GM18499 (cell line): ENCODE data around the gene CFAP74.

Source experiments
- ATAC-seq: cut with Tn5 transposase; IDR thresholded peaks from one replicate; pipeline ENCODE4 v1.9.1; 2021; ENCODE audit warnings: moderate number of reproducible peaks; ENCODE audit not compliant: insufficient read depth, unreplicated experiment

CFAP74 gene

GRCh38 chr1:2022063-2022770 lies 18.6 kb upstream of the CFAP74 start:
- no peak for ATAC-seq

DNA sequence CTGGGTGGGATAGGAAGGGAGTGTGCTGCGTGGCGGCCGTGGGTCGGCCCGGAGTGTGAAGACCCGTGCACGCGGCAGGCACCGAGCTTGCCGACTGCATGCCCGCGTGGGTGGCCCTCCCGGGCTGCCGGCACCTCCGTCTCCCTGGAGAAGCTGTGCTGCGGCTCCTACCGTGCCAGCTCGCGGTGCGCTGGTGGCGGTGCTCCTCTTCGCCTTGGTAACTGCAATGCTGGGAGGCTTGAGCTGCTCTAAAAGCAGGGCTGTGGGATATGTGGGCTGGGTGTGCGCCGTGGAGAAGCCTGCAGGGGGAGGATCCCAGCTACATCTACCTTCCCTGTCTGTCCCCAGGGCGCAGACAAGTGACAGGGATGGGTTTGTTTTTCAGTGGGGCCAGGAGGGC lies 18.0 kb upstream of the CFAP74 start:
- no peak for ATAC-seq

DNA sequence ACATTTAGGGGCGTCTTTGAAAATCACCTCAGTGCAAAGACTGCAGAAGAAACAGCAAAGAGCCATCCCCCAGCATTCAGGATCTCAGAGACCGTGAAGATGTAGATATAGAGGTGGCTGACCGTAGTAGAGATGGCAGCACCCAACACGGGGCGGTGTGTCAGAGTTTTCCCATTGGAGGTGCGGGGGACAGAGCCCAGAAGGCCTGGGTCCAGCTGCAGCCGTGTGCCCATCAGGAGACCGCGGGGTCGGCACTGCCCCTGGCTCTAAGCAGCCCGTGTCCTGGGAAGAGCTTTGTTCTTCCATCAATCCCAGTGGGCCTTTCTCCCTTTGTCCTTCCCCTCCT lies 16.7 kb upstream of the CFAP74 start:
- no peak for ATAC-seq

DNA sequence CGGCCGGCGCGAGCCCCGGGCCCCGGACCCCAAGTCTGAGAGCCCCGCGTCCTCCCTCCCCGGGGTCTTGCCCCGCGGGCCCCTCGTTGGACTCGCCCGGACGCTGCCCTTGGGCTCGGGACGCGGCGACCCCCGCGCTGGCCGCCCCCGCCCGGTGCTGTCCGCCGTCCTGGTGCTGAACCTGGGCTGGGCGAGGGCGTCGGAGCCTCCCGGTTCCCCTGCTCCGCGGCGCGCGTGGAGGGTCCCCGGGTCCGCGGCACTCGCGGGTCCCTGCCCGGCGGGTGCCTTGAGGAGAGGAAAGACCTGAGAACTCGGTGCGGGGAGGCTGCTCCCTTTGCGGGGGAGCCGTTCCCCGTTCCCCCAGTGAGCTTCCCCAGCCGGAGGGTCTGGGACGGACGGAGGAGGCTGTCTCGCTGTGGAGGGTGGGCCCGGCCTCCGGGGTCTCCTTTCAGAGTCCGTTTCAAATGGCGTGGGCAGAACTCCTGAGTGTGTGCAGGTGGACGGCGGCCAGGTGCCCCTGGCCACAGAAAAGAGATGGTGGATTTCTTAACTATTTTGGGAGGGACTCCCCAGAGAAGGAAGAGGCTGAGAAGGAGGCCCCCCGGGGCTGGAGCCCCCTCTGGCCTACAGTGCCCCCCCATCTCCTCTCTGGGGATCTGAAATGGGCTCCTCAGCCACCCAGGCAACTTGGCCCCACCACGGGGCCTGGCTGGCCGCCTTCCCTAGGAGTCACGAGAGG lies 16.2 kb upstream of the CFAP74 start:
- ATAC-seq: no peak

GRCh38 chr1:2019172-2019543 lies 15.6 kb upstream of the CFAP74 start, which contains the start of gene GABRD:
GABRD (plus strand) TSS chr1:2019345; CDS start chr1:2019424, 79 bp downstream.
- no peak for ATAC-seq

GRCh38 chr1:2018217-2019171 lies 14.9 kb upstream of the CFAP74 start:
- no peak for ATAC-seq

DNA sequence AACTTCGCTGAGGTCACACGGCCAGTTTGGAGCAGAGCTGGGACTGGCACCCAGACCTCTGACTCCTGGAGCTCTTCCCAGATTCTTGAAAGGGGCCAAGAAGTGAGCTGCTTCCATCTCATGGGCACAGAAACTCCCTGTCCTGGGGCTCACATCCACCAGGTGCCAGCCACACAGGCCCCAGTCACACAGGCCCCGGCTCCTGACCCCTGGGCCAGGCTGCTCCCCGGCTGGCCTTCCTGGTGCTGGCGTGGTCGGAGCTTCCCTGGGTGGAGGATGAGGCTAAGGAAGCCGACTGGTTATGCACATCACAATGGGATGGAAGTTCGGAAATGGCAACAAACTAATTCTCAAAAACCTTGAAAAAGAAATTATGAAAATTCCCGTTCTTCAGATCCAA lies 12.5 kb upstream of the CFAP74 start:
- no peak for ATAC-seq

DNA sequence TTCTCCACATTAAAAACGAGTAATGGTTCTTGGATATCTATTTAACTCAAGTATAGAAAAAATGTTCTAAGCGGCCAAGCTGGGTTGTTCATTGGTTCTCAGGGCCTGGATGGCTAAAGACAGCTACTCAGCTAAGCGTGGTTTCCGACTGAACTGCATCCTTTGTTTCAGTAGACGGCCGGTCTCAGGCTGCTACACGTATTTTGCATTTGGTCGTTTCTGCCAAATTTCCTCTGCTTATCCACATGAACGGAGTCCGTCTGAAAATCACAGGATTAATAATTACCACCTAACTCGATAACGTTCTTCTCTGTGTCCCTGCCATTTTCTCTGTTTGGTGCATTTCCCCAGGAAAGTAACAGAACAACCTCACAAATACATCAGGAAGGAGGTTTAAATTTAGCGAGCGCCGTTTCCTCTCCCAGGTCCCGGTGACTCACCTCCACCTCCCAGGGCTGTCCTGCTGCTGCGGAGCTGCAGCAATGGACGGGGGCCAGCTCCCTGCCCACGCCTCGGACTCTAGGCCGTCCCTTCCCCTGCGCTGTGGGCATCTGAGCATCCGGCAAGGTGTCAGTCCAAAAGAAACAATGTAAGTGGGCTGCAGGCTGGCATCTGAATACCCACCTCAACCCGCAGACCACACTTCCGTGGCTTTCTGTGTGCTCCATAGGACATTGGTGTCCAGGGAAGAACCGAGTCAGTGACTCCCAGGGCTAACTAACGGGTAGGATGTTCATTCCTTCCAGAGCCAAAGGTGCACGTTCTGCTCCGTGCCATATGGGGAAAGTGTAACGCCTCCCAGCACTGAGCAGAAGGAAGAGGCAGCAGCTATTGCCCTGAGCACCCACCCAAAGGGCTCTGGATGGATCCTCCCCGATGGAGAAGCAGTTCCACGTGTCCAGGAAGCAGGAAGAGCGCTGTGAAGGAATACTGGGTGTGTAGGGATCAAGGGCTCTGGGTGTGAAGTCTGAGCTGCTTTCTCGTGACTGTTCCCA lies 11.5 kb upstream of the CFAP74 start:
- no peak for ATAC-seq

DNA sequence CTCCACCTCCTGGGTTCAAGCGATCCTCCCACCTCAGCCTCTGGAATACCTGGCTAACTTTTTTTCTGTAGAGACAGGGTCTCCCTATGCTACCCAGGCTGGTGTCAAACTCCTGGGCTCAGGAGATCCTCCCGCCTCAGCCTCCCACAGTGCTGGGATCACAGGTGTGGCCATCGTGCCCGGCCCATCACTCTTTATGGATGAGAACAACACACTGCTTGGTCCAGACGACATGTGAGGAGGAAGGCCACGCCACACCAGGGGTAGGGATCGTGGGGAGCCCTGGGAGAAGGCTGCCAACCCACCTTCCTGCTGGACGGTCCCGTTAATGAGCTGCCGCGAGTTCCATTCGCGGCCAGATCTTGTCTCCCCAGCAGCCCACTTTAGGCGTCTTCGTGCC lies 10.6 kb upstream of the CFAP74 start:
- ATAC-seq: no peak

- no peak for ATAC-seq
Measured at GRCh38 chr1:2009101-2010053, 5.8 kb upstream of the CFAP74 start.

DNA sequence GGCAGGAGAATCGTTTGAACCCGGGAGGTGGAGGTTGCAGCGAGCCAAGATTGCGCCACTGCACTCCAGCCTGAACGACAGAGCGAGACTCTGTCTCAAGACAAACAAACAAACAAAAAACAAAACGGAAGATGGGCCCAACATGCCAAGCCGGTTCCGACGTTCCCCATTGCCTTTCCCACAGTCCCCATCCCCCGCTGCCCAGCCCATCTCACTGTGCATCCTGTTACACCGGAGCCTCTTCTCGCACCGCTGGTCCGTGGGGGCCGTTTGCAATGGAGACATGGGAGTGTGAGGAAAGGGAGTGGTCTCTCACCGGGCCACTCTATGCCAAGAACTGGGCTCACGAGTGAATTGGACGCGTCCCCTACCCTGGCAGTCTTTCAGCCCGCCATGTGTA lies 1.3 kb upstream of the CFAP74 start:
- no peak for ATAC-seq

GRCh38 chr1:2001773-2002411 lies 1.7 kb downstream of the CFAP74 start:
- no peak for ATAC-seq

DNA sequence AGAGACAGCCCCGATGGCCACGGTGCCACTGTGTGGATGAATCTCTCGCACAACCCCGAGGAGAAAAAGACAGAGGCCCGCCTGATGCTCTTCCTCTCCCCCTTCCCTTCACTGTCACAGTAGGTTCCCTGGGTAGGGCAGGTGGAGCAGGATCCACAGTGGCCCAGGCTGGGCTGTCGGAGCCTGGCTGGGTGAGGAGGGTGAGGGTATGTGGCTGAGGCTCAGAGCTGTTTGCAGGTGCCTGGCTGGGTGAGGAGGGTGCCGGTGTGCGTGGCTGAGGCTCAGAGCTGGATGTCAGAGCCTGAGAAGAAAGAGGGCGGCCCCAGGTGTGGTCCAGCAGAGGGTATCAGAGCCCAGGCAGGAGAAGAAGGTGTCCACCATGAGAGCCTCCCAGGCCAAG lies 2.7 kb downstream of the CFAP74 start:
- ATAC-seq: no peak

GRCh38 chr1:2000432-2000831 lies 3.2 kb downstream of the CFAP74 start:
- ATAC-seq: no peak

GRCh38 chr1:1997576-1997975 lies 6.0 kb downstream of the CFAP74 start:
- ATAC-seq: no peak

GRCh38 chr1:1996207-1996651 lies 7.4 kb downstream of the CFAP74 start:
- ATAC-seq: no peak

GRCh38 chr1:1994536-1994935 lies 9.1 kb downstream of the CFAP74 start:
- ATAC-seq: no peak

DNA sequence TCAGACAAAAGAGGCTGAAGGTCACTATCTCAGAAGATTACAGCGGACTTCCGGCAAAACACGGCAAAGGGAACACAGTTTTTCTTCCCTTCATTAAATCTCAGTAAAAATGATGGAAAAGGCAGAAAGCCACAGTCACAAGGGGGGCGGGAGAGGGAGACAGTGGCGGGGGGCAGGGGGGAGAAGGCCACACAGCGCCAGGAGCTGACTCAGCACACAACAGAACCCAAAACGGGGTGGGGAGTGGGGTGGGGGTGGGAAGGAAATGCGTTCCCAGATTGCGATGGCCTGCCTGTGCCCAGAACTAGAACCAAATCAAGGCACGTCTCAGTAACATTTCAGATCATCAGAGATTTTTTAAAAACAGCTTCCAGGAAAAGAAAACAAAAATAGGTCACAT lies 13.4 kb downstream of the CFAP74 start:
- ATAC-seq: no peak
